Osteoblast (primary cell): ENCODE results near the gene CEP57L1. TPM values are rescaled to one million over a fixed set of nuclear protein-coding genes. Genes with fewer than 3 reads are reported as not detected.
"Not testable (repeated sequence)": the region's sequence is repeated elsewhere in the genome, so short reads cannot be mapped to it uniquely, and the experiment has no call there.

ENCODE experiments used
- DNase-seq: peaks from one replicate; pipeline ENCODE4 v3.0.0; 2011; ENCODE audit warnings: low spot score, mixed read lengths; ENCODE audit not compliant: insufficient read length; ENCODE audit errors: missing footprints
- H2AFZ ChIP-seq: 2 replicates; pipeline ENCODE4 v1.6.0; 2011; ENCODE audit warnings: mild to moderate bottlenecking, low read length
- H3K27ac ChIP-seq: 2 replicates; pipeline ENCODE4 v1.5.1; 2011; ENCODE audit warnings: mild to moderate bottlenecking, low read depth, low read length, moderate library complexity
- H3K27me3 ChIP-seq: 2 replicates; pipeline ENCODE4 v1.6.0; 2012; ENCODE audit warnings: mild to moderate bottlenecking, control low read depth, inconsistent platforms, low read length, moderate library complexity; ENCODE audit not compliant: insufficient read depth
- H3K36me3 ChIP-seq: 2 replicates; pipeline ENCODE4 v1.5.1; 2011; ENCODE audit warnings: mild to moderate bottlenecking, low read length, control low read depth, moderate library complexity; ENCODE audit not compliant: insufficient read depth
- H3K4me1 ChIP-seq: 2 replicates; pipeline ENCODE4 v1.5.1; 2011; ENCODE audit warnings: mild to moderate bottlenecking, low read length, control low read depth, moderate library complexity; ENCODE audit not compliant: insufficient read depth
- H3K4me2 ChIP-seq: 2 replicates; pipeline ENCODE4 v1.6.0; 2011; ENCODE audit warnings: mild to moderate bottlenecking, low read length; ENCODE audit not compliant: insufficient read depth
- H3K4me3 ChIP-seq: fragments of 200-600 bp; sonication (generic); 3 replicates; pipeline ENCODE4 v1.5.1; 2012; ENCODE audit warnings: mild to moderate bottlenecking, low read length, inconsistent platforms; ENCODE audit not compliant: insufficient read depth
- H3K79me2 ChIP-seq: 2 replicates; pipeline ENCODE4 v1.6.0; 2012; ENCODE audit warnings: mild to moderate bottlenecking, low read length, control low read depth, inconsistent platforms; ENCODE audit not compliant: insufficient read depth
- H3K9me3 ChIP-seq: 2 replicates; pipeline ENCODE4 v1.5.1; 2011; ENCODE audit warnings: low read depth, low read length, control low read depth
- H4K20me1 ChIP-seq: 2 replicates; pipeline ENCODE4 v1.6.0; 2012; ENCODE audit warnings: mild to moderate bottlenecking, low read length, control low read depth; ENCODE audit not compliant: insufficient read depth
- total RNA-seq: library from RNA; depleted of rRNA; stranded (reverse); fragments of >200 nt; gene quantifications from 2 replicates; pipeline ENCODE4 v1.2.3, GENCODE V29; 2012
- TF ChIP-seq, protein P1 (sequence below): IDR thresholded peaks from 2 replicates; pipeline ENCODE4 v1.5.1; 2011; ENCODE audit warnings: mild to moderate bottlenecking, low read depth, low read length, moderate library complexity; ENCODE audit errors: extremely low read depth

Gene CEP57L1
- total RNA-seq, 1 donor = 17.7 TPM

DNA sequence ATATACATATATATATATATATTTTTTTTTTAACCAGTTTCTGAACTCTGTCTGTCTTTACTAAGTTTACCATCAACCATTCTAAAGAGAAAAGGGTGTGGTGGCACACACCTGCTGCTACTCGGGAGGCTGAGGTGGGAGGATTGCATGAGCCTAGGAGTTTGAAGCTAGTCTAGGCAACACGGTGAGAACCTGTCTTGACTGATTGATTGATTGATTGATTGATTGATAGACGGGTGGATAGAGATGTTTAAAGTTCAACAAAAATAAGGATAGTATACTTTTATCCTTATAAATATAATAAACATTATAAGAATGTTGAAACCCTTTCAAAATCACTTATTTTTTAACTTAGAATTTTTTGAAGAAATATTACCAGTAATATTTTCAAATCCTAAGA, 30.2 kb downstream of the CEP57L1 start:
- no peak overlapping the region for H3K4me3 ChIP-seq
- no peaks in the 10 kb centered on the region for H3K9me3 ChIP-seq
- DNase-seq = no peak
- TF ChIP-seq, protein P1, sequence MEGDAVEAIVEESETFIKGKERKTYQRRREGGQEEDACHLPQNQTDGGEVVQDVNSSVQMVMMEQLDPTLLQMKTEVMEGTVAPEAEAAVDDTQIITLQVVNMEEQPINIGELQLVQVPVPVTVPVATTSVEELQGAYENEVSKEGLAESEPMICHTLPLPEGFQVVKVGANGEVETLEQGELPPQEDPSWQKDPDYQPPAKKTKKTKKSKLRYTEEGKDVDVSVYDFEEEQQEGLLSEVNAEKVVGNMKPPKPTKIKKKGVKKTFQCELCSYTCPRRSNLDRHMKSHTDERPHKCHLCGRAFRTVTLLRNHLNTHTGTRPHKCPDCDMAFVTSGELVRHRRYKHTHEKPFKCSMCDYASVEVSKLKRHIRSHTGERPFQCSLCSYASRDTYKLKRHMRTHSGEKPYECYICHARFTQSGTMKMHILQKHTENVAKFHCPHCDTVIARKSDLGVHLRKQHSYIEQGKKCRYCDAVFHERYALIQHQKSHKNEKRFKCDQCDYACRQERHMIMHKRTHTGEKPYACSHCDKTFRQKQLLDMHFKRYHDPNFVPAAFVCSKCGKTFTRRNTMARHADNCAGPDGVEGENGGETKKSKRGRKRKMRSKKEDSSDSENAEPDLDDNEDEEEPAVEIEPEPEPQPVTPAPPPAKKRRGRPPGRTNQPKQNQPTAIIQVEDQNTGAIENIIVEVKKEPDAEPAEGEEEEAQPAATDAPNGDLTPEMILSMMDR = no peak
- H2AFZ ChIP-seq = no peak overlapping the region
- peaks cover 11% of the 10 kb centered on the region for H3K4me1 ChIP-seq
- H3K4me2 ChIP-seq = no peak overlapping the region
- H3K79me2 ChIP-seq = peaks cover 28% of the 10 kb centered on the region
- H3K27ac ChIP-seq = no peak overlapping the region
- H3K27me3 ChIP-seq = no peaks in the 10 kb centered on the region
- H3K36me3 ChIP-seq = no peaks in the 10 kb centered on the region
- H4K20me1 ChIP-seq = no peaks in the 10 kb centered on the region

DNA sequence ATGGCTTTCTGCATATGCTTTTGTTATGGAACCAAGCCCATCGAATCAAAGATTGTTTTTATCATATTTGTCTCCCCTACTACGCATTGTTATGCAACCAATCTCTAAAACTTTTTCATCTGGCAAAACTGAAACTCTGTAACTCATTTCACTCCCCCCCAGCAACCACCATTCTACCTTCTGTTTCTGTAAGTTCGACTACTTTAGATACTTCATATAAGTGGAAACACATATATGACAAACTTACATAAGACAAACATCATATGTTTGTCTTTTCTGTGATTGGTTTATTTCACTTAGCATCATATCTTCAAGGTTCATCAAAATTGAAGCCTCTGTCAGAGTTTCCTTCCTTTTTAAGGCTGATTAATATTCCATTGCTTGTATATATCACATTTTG, 34.8 kb downstream of the CEP57L1 start:
- H4K20me1 ChIP-seq = no peaks in the 10 kb centered on the region
- H3K36me3 ChIP-seq = no peaks in the 10 kb centered on the region
- no peaks in the 10 kb centered on the region for H3K27me3 ChIP-seq
- no peak overlapping the region for H2AFZ ChIP-seq
- no peak overlapping the region for H3K27ac ChIP-seq
- TF ChIP-seq, protein P1 = no peak
- no peak for DNase-seq
- peaks cover 5% of the 10 kb centered on the region for H3K79me2 ChIP-seq
- no peaks in the 10 kb centered on the region for H3K9me3 ChIP-seq
- H3K4me2 ChIP-seq = no peak overlapping the region
- H3K4me3 ChIP-seq = no peak overlapping the region
- H3K4me1 ChIP-seq = no peaks in the 10 kb centered on the region

DNA sequence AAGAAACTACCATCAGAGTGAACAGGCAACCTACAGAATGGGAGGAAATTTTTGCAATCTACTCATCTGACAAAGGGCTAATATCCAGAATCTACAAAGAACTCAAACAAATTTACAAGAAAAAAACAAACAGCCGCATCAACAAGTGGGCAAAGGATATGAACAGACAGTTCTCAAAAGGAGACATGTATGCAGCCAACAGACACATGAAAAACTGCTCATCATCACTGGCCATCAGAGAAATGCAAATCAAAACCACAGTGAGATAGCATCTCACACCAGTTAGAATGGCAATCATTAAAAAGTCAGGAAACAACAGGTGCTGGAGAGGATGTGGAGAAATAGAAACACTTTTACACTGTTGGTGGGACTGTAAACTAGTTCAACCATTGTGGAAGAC, 40.3 kb downstream of the CEP57L1 start:
- not testable (repeated sequence) for DNase-seq, H3K9me3 ChIP-seq, H2AFZ ChIP-seq, H3K4me3 ChIP-seq, H3K4me2 ChIP-seq, H3K36me3 ChIP-seq, H3K4me1 ChIP-seq, H3K27ac ChIP-seq, H3K27me3 ChIP-seq, H4K20me1 ChIP-seq, H3K79me2 ChIP-seq

DNA sequence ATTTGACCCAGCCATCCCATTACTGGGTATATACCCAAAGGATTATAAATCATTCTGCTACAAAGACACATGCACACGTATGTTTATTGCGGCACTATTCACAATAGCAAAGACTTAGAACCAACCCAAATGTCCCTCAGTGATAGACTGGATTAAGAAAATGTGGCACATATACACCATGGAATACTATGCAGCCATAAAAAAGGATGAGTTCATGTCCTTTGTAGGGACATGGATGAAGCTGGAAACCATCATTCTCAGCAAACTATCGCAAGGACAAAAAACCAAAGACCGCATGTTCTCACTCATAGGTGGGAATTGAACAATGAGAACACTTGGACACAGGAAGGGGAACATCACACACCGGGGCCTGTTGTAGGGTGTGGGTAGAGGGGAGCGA, 40.7 kb downstream of the CEP57L1 start:
- H2AFZ ChIP-seq, H4K20me1 ChIP-seq, H3K27me3 ChIP-seq, H3K27ac ChIP-seq, H3K79me2 ChIP-seq, H3K36me3 ChIP-seq, H3K4me3 ChIP-seq, H3K9me3 ChIP-seq, H3K4me1 ChIP-seq, DNase-seq, H3K4me2 ChIP-seq: not testable (repeated sequence)

DNA sequence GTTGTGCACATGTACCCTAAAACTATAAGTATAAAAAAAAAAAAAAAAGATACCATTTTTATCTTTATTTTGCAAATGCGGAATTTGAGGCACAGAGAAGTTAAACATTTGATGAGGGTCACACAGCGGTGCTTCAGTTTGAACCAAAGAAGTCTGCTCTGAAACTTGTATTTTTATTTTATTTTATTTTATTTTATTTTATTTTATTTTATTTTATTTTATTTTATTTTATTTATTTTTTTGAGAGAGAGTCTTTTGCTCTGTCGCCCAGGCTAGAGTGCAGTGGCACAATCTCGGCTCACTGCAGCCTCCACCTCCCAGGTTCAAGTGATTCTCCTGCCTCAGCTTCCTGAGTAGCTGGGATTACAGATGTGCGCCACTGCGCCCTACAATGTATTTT, 41.2 kb downstream of the CEP57L1 start:
- H2AFZ ChIP-seq, H3K4me3 ChIP-seq, H3K27me3 ChIP-seq, H3K79me2 ChIP-seq, H3K4me2 ChIP-seq, H3K36me3 ChIP-seq, H3K9me3 ChIP-seq, DNase-seq, H3K4me1 ChIP-seq, H4K20me1 ChIP-seq, H3K27ac ChIP-seq: not testable (repeated sequence)
